ENCODE results near the gene MAD1L1.

The MAD1L1 gene

DNA sequence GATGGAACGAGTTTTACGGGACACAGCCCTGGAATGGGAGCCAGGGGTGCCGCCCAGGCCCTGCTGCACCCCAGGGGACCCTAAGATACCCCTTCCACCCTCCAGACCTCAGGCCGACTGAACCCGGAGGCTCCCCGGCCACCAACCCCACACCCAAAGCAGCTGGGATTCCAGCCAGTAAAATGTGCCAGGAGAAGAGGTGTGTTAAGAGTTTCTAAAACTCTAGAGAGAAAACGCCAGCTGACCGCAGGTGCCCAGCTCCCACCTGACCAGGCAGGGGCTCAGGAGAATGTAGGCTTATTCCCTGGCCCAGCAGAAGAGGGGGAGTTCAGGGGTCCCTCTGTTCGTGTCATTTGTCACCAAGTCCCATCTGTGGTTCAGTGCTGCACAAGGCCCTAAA lies 26.7 kb upstream of the MAD1L1 start:
- H3K4me3 ChIP-seq (replicated peaks; ENCODE audit: low read depth, low read length) = no peak overlapping the region
- DNase-seq (ENCODE audit: extremely low read depth, low read depth) = no peak
- TF ChIP-seq, protein P1, sequence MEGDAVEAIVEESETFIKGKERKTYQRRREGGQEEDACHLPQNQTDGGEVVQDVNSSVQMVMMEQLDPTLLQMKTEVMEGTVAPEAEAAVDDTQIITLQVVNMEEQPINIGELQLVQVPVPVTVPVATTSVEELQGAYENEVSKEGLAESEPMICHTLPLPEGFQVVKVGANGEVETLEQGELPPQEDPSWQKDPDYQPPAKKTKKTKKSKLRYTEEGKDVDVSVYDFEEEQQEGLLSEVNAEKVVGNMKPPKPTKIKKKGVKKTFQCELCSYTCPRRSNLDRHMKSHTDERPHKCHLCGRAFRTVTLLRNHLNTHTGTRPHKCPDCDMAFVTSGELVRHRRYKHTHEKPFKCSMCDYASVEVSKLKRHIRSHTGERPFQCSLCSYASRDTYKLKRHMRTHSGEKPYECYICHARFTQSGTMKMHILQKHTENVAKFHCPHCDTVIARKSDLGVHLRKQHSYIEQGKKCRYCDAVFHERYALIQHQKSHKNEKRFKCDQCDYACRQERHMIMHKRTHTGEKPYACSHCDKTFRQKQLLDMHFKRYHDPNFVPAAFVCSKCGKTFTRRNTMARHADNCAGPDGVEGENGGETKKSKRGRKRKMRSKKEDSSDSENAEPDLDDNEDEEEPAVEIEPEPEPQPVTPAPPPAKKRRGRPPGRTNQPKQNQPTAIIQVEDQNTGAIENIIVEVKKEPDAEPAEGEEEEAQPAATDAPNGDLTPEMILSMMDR (IDR thresholded peaks at IDR 0.05; ENCODE audit: low read depth, low read length, missing control alignments) = no peak

DNA sequence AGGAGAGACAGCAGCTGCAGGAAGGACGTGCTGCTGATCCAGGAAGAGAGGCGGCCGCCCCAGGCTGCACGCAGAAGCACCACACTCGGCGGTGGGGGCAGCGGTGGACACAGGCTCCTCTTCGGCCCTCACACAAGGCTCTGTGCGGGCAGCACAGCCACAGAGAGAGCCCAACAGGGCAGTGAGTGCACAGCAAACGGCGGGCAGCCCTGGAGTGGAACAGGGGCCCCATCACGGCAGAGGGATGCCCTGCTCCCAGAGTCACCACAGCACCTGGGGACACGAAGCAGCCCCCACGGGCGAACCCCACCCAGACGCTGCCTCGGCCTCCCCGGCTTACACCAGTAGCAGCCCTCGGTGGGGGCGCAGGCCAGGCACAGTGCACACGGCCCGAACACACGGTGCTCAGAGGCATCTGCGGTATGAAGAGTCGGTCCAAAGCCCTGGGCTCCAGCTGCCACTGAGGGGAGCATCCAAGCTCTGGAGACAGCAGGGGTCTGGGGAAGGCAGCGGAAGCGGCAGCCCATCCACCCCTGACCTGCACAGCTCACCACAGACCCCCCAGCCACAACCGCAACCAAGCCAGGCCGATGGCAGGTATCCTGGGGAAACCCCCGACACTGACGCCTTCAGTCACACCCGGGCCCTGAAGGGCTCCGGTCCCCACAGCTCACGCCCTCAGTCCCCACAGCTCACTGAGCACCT lies 26.1 kb upstream of the MAD1L1 start:
- H3K4me3 ChIP-seq (replicated peaks; ENCODE audit: low read depth, low read length) = no peak overlapping the region
- DNase-seq (ENCODE audit: extremely low read depth, low read depth) = no peak
- TF ChIP-seq, protein P1 (IDR thresholded peaks at IDR 0.05; ENCODE audit: low read depth, low read length, missing control alignments) = no peak

DNA sequence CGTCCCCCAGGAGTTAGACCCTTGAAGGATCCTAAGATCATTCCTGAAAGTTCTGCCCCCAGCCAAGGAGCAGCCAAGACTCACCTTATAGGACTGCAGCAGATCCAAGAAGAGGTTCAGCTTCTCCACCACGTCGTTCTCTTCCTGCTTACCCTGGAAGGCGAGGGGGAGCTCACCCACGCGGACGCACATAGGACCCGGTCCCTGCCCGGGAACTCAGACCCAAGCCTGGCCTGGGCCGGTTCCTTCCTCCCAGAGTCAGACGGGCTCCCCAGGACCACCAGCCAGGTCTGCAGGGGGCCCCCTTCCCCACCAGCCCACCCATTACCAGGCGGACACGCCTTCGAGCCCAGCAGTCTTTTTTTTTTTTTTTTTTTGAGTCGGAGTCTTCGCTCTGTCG lies 24.9 kb upstream of the MAD1L1 start:
- TF ChIP-seq, protein P1 (IDR thresholded peaks at IDR 0.05; ENCODE audit: low read depth, low read length, missing control alignments) = no peak
- no peak for DNase-seq (ENCODE audit: extremely low read depth, low read depth)
- no peak overlapping the region for H3K4me3 ChIP-seq (replicated peaks; ENCODE audit: low read depth, low read length)

DNA sequence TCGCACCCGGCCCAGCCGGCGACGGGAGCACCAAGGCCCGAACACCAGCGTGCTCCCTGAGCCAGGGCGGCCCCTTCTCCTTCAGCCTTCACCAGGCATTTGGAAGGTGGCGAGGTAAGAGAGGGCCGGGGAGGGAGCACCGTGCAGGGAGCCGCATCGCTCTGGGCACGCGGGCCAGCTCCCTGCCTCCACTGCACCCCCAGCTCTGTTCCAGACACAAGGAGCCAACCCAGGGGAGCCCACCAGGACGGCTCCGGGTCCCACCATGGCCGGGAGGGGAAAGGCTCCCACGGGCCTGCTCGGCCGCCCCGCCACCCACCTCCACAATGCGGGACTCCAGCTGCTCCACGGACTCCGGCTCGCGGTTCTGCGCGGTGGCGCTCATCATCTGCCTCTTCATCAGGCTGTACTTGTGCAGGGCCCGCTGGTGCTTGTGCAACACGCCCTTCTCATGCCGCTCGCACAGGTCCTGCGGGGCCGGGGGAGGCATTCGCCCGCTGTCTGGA lies 24.4 kb upstream of the MAD1L1 start:
- no peak overlapping the region for H3K4me3 ChIP-seq (replicated peaks; ENCODE audit: low read depth, low read length)
- DNase-seq (ENCODE audit: extremely low read depth, low read depth) = no peak
- TF ChIP-seq, protein P1 (IDR thresholded peaks at IDR 0.05; ENCODE audit: low read depth, low read length, missing control alignments) = no peak

DNA sequence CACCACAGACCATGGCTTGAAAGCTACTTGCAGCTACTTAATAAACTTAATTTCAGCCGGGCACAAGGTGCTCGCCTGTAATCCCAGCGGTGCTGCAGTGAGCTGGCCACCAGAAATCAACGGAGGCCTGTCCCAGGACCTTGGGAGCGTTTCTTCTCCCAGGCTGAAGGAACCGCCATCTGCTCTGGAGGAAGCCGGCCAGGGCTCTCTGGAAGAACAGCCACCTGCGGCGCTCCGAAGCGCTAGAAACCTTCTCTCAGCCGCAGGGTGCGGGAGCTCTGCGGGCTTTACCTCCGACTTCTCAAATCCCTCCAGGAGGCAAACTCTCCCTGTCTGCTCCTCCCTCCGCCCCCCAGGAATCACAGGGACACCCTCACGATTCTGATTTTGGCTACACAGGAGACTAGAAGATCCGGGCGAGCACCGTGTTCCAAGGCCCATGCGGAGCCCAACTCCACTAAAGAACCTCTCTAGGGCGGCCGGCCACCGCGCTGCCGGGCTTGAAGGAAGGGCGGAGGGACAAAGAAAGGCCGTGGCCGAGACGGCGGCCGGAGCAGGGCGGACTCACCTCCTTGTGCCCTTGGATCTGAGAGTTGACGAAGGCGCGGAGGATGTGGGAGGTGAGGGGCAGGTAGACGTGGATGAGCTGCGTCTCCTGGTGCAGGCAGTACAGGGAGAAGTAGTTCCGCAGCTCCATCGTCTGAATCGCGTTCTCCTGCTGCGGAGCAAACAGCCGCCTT lies 23.7 kb upstream of the MAD1L1 start:
- no peak overlapping the region for H3K4me3 ChIP-seq (replicated peaks; ENCODE audit: low read depth, low read length)
- no peak for DNase-seq (ENCODE audit: extremely low read depth, low read depth)
- TF ChIP-seq, protein P1 (IDR thresholded peaks at IDR 0.05; ENCODE audit: low read depth, low read length, missing control alignments) = no peak

DNA sequence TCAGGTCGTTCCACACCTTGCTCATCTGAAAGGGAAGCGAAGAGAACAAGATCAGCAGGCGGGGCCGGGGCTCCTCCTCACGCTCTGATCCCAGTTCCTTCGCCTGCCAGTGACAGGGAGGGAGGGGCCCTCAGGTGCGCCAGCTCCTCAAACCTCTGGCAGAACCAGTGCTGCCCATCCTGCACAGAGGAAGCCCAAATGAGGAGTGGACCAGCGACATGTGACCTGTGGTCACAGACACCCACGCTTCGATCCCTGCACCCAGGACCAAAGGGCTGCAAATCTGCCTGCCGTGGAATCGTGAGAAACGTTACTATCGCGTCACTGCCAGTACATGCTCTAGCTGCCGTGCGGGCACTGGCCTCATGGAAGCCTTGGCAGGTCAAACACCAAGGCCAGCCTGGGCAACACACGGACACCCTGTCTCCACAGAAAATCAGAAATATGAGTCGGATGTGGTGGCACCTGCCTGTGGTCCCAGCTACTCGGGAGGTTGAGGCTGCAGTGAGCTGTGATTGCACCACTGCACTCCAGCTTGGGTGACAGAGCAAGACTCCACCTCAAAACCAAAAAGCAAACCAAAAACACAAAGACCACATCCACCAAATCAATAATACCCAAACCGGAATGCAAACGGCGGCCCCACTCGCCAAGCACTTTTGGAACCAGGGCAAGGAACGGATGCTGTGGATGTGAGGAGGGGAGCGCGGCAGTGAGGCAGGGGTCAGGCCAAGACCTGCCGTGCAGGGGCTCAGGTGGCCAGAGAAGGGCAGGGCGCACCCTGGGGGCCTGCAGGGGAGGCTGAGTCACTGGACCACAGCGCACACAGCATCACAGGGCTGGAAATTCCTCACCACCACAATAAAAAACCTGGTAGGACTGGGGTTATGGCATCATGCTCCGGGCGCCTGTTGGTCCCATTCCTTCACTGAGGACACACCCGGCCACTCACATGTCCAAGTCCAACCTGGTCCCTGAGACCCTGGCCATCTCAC lies 22.7 kb upstream of the MAD1L1 start:
- H3K4me3 ChIP-seq (replicated peaks; ENCODE audit: low read depth, low read length) = no peak overlapping the region
- TF ChIP-seq, protein P1 (IDR thresholded peaks at IDR 0.05; ENCODE audit: low read depth, low read length, missing control alignments) = no peak
- DNase-seq (ENCODE audit: extremely low read depth, low read depth) = no peak

Measured in HFF-Myc (cell line).